ENCODE results near the gene TBCK.
"Not testable (repeated sequence)": the region's sequence is repeated elsewhere in the genome, so short reads cannot be mapped to it uniquely, and the experiment has no call there.

The TBCK gene

GRCh38 chr4:106315968-106316772, at the start of gene TBCK, which contains the start of gene AIMP1:
Gene TBCK, minus strand, starts transcription at chr4:106316209. Its CDS starts 7,249 bp downstream, at chr4:106308960.
Gene AIMP1, plus strand, starts transcription at chr4:106316550. Its CDS starts 8,460 bp downstream, at chr4:106325010.
- DNase-seq, result peak; percentile 80

GRCh38 chr4:106365613-106366012, 49.6 kb upstream of the TBCK start:
- no peak for DNase-seq

GRCh38 chr4:106364282-106364681, 48.3 kb upstream of the TBCK start:
- DNase-seq, result peak; percentile 1

- DNase-seq, result no peak
These were observed 46.2 kb upstream of the TBCK start for GRCh38 chr4:106362086-106362825.

- DNase-seq, result no peak
These were observed 42.9 kb upstream of the TBCK start for GRCh38 chr4:106358899-106359298.

- no peak for DNase-seq
These were observed 39.2 kb upstream of the TBCK start for GRCh38 chr4:106355193-106355592.

- DNase-seq, result no peak
These were observed 37.8 kb upstream of the TBCK start for GRCh38 chr4:106353786-106354185.

- DNase-seq, result no peak
These were observed 35.0 kb upstream of the TBCK start for GRCh38 chr4:106351016-106351415.

- no peak for DNase-seq
These were observed 31.2 kb upstream of the TBCK start for GRCh38 chr4:106347167-106347566.

GRCh38 chr4:106344647-106344970, 28.6 kb upstream of the TBCK start:
- DNase-seq, result no peak

GRCh38 chr4:106343865-106344646, 28.0 kb upstream of the TBCK start:
- no peak for DNase-seq

GRCh38 chr4:106340774-106341173, 24.8 kb upstream of the TBCK start:
- no peak for DNase-seq

GRCh38 chr4:106339431-106339830, 23.4 kb upstream of the TBCK start:
- no peak for DNase-seq

GRCh38 chr4:106338671-106339070, 22.7 kb upstream of the TBCK start:
- no peak for DNase-seq

- no peak for DNase-seq
These were observed 21.9 kb upstream of the TBCK start for GRCh38 chr4:106337916-106338315.

GRCh38 chr4:106336618-106337017, 20.6 kb upstream of the TBCK start:
- DNase-seq, result no peak

- no peak for DNase-seq
These were observed 18.9 kb upstream of the TBCK start for GRCh38 chr4:106334741-106335470.

- DNase-seq, result no peak
These were observed 17.2 kb upstream of the TBCK start for GRCh38 chr4:106333186-106333585.

- DNase-seq, result peak; percentile 0
These were observed 13.1 kb upstream of the TBCK start for GRCh38 chr4:106329041-106329618.

- DNase-seq, result no peak
These were observed 9.8 kb upstream of the TBCK start for GRCh38 chr4:106325800-106326199.

GRCh38 chr4:106323119-106323518, 7.1 kb upstream of the TBCK start:
- no peak for DNase-seq

- not testable (repeated sequence) for DNase-seq
These were observed 5.8 kb upstream of the TBCK start for GRCh38 chr4:106321814-106322213.

All from NCI-H2171 treated with DMSO at 0.1 percent for 48 hours (cell line).